Glomerular visceral epithelial cell (primary cell): ENCODE measurements around the gene NF2.
A peak's percentile ranks its signal among the peaks of the same experiment; 100 is the strongest.

Experiments
- DNase-seq: peaks from one replicate; pipeline ENCODE4 v3.0.0-alpha.2; 2016; ENCODE audit errors: extremely low spot score

The NF2 gene

GRCh38 chr22:29719899-29720645 is 116.6 kb downstream of the NF2 start, which contains the start of gene CABP7:
Gene CABP7, plus strand, starts transcription at chr22:29720003. Its CDS starts 422 bp downstream, at chr22:29720425.
- DNase-seq, result no peak

- no peak for DNase-seq
Observed at GRCh38 chr22:29720811-29721323, 117.4 kb downstream of the NF2 start.

GRCh38 chr22:29722151-29722550 is 118.7 kb downstream of the NF2 start:
- DNase-seq, result peak; percentile 33

- DNase-seq, result no peak
Observed at GRCh38 chr22:29722587-29722986, 119.2 kb downstream of the NF2 start.

GRCh38 chr22:29723766-29724165 is 120.3 kb downstream of the NF2 start:
- no peak for DNase-seq

- DNase-seq, result no peak
Observed at GRCh38 chr22:29724843-29725242, 121.4 kb downstream of the NF2 start.

- DNase-seq, result no peak
Observed at GRCh38 chr22:29726106-29726505, 122.7 kb downstream of the NF2 start.

- no peak for DNase-seq
Observed at GRCh38 chr22:29726512-29727130, 123.2 kb downstream of the NF2 start.

- no peak for DNase-seq
Observed at GRCh38 chr22:29727131-29727523, 123.7 kb downstream of the NF2 start.

GRCh38 chr22:29729161-29729560 is 125.7 kb downstream of the NF2 start:
- DNase-seq, result no peak

- DNase-seq, result no peak
Observed at GRCh38 chr22:29731058-29731850, 127.8 kb downstream of the NF2 start.

- no peak for DNase-seq
Observed at GRCh38 chr22:29732883-29733282, 129.4 kb downstream of the NF2 start.

GRCh38 chr22:29733362-29734201 is 130.1 kb downstream of the NF2 start:
- no peak for DNase-seq

- no peak for DNase-seq
Observed at GRCh38 chr22:29734406-29734805, 131.0 kb downstream of the NF2 start.

- DNase-seq, result no peak
Observed at GRCh38 chr22:29734838-29735237, 131.4 kb downstream of the NF2 start.

- DNase-seq, result no peak
Observed at GRCh38 chr22:29735416-29735815, 132.0 kb downstream of the NF2 start.

GRCh38 chr22:29737251-29738117 is 134.1 kb downstream of the NF2 start:
- DNase-seq, result no peak

GRCh38 chr22:29738118-29738815 is 134.8 kb downstream of the NF2 start:
- DNase-seq, result no peak

- no peak for DNase-seq
Observed at GRCh38 chr22:29739346-29739875, 136.0 kb downstream of the NF2 start.

GRCh38 chr22:29740216-29740615 is 136.8 kb downstream of the NF2 start:
- DNase-seq, result no peak
